A549 (cell line): Measurements from ENCODE around the gene SPTBN5. TPM values are rescaled to one million over a fixed set of nuclear protein-coding genes. Genes with fewer than 3 reads are reported as not detected.

Experiments
- ATAC-seq, 2 experiments: fragments of 200-7000 bp in 1 of 2; fragments of >200 bp in 1 of 2; cut with Nextera tagmentation in 1 of 2; cut with Tn5 transposase in 1 of 2; 3 replicates each; pipeline versions ENCODE4 v1.8.0 to v1.9.1; 2018 to 2020; ENCODE audit warnings: mild to moderate bottlenecking in 1 of 2, moderate library complexity in 1 of 2
- CTCF ChIA-PET: fragments of 300-600 bp; sonication (Branson Sonifier 250); formaldehyde crosslinking; extraction: SDS; loops from one replicate; lab custom pipeline; 2021; ENCODE audit warnings: antibody characterized with exemption, inconsistent platforms; lab: Yijun Ruan, JAX
- POLR2A ChIA-PET: fragments of 350-600 bp; formaldehyde crosslinking; extraction: SDS; loops from one replicate; lab custom pipeline; 2021; ENCODE audit warnings: antibody characterized with exemption, inconsistent platforms; lab: Yijun Ruan, JAX
- DNase-seq, 2 experiments: peaks; one replicate each; pipeline versions ENCODE4 v3.0.0 to v3.0.0-alpha.2; 2011 to 2016; ENCODE audit warnings: low read depth in 1 of 2, low spot score in 1 of 2
- FAIRE-seq: peaks from 2 replicates; lab custom pipeline; 2011; peaks lifted over from hg19 to GRCh38; lab: Jason Lieb, UNC
- H3K27ac ChIP-seq, 2 experiments: fragments of >200 bp; sonication (Bioruptor Twin); formaldehyde crosslinking; 3 replicates each; pipeline ENCODE4 v1.5.1; 2016 to 2017
- H3K4me1 ChIP-seq: fragments of >200 bp; sonication (Bioruptor Twin); formaldehyde crosslinking; 3 replicates; pipeline ENCODE4 v1.6.1; 2016
- H3K4me2 ChIP-seq: fragments of >200 bp; sonication (Bioruptor Twin); formaldehyde crosslinking; 3 replicates; pipeline ENCODE4 v1.6.1; 2016
- H3K4me3 ChIP-seq: fragments of >200 bp; sonication (Bioruptor Twin); formaldehyde crosslinking; 3 replicates; pipeline ENCODE4 v1.5.1; 2016
- H3K9me3 ChIP-seq: fragments of >200 bp; sonication (Bioruptor Twin); formaldehyde crosslinking; 3 replicates; pipeline ENCODE4 v1.6.1; 2016
- ATOH8 ChIP-seq: fragments of 250-450 bp; sonication (Bioruptor Pico); IDR thresholded peaks from 2 replicates; pipeline ENCODE4 v1.5.0; 2020; ENCODE audit warnings: low read depth, mild to moderate bottlenecking, moderate library complexity
- BHLHE40 ChIP-seq: IDR thresholded peaks from 2 replicates; pipeline ENCODE4 v1.6.1; 2012; ENCODE audit warnings: low read depth, low read length, inconsistent platforms
- CBX2 ChIP-seq: fragments of 200-600 bp; sonication (generic); IDR thresholded peaks from 2 replicates; pipeline ENCODE4 v1.6.1; 2016; ENCODE audit warnings: low read depth, mild to moderate bottlenecking, borderline replicate concordance
- CBX8 ChIP-seq: fragments of 200-600 bp; sonication (generic); IDR thresholded peaks from 2 replicates; pipeline ENCODE4 v1.6.1; 2016
- CEBPB ChIP-seq, 2 experiments: fragments of >200 bp in 1 of 2; sonication (Bioruptor Twin) in 1 of 2; formaldehyde crosslinking in 1 of 2; IDR thresholded peaks; 2 replicates each; pipeline ENCODE4 v1.6.1; 2012 to 2016
- EHF ChIP-seq: fragments of 250-450 bp; sonication (Bioruptor Pico); IDR thresholded peaks from 2 replicates; pipeline ENCODE4 v1.5.0; 2020; ENCODE audit warnings: mild to moderate bottlenecking
- EHMT2 ChIP-seq: fragments of 200-600 bp; sonication (generic); IDR thresholded peaks from 2 replicates; pipeline ENCODE4 v1.6.1; 2016; ENCODE audit warnings: antibody characterized with exemption, low read depth, mild to moderate bottlenecking, moderate library complexity
- EP300 ChIP-seq, 2 experiments: fragments of >200 bp; sonication (Bioruptor Twin); formaldehyde crosslinking; IDR thresholded peaks; 2 replicates in 1 of 2; 3 replicates in 1 of 2; pipeline ENCODE4 v1.6.1; 2016 to 2017
- ESRRA ChIP-seq: fragments of 150-350 bp; IDR thresholded peaks from 2 replicates; pipeline ENCODE4 v1.6.1; 2014; ENCODE audit warnings: mild to moderate bottlenecking, low read length, borderline replicate concordance
- HDAC2 ChIP-seq: fragments of 200-600 bp; sonication (generic); IDR thresholded peaks from 2 replicates; pipeline ENCODE4 v1.6.1; 2016
- HMGXB4 ChIP-seq: fragments of 250-450 bp; sonication (Bioruptor Pico); IDR thresholded peaks from 2 replicates; pipeline ENCODE4 v1.5.0; 2021; ENCODE audit warnings: mild to moderate bottlenecking, moderate library complexity, borderline replicate concordance
- HOXA7 ChIP-seq: fragments of 250-450 bp; sonication (Bioruptor Pico); IDR thresholded peaks from 2 replicates; pipeline ENCODE4 v1.5.0; 2020; ENCODE audit warnings: mild to moderate bottlenecking, moderate library complexity
- KDM5A ChIP-seq: fragments of 200-600 bp; sonication (generic); IDR thresholded peaks from 2 replicates; pipeline ENCODE4 v1.6.1; 2016; ENCODE audit warnings: antibody characterized with exemption, mild to moderate bottlenecking
- MAFK ChIP-seq: fragments of 450-650 bp; IDR thresholded peaks from 2 replicates; pipeline ENCODE4 v1.6.1; 2014; ENCODE audit not compliant: partially characterized antibody
- MAZ ChIP-seq: fragments of 150-350 bp; IDR thresholded peaks from 2 replicates; pipeline ENCODE4 v1.6.1; 2014; ENCODE audit warnings: antibody characterized with exemption, low read depth, low read length, borderline replicate concordance
- MYC ChIP-seq: IDR thresholded peaks from 2 replicates; pipeline ENCODE4 v1.6.1; 2012; ENCODE audit warnings: mild to moderate bottlenecking, inconsistent platforms, low read length, improper control_type of control experiment, borderline replicate concordance
- NFE2L2 ChIP-seq: fragments of 150-350 bp; conservative IDR thresholded peaks from 2 replicates; pipeline ENCODE4 v1.6.1; 2014; ENCODE audit warnings: low read length
- POLR2A ChIP-seq: IDR thresholded peaks from 2 replicates; pipeline ENCODE4 v1.6.1; 2012; ENCODE audit warnings: mild to moderate bottlenecking, low read length
- POLR2AphosphoS2 ChIP-seq: conservative IDR thresholded peaks from 2 replicates; pipeline ENCODE4 v1.6.1; 2012; ENCODE audit warnings: low read length, improper control_type of control experiment, inconsistent platforms
- RAD21 ChIP-seq, 2 experiments: fragments of >200 bp in 1 of 2; sonication (Bioruptor Twin) in 1 of 2; formaldehyde crosslinking in 1 of 2; IDR thresholded peaks in 1 of 2; conservative IDR thresholded peaks in 1 of 2; 2 replicates in 1 of 2; 3 replicates in 1 of 2; pipeline ENCODE4 v1.6.1; 2012 to 2018; ENCODE audit warnings: inconsistent platforms in 1 of 2
- RCOR1 ChIP-seq: fragments of 150-350 bp; IDR thresholded peaks from 2 replicates; pipeline ENCODE4 v1.6.1; 2014; ENCODE audit warnings: antibody characterized with exemption, low read length, low read depth
- RFX5 ChIP-seq: fragments of 450-650 bp; IDR thresholded peaks from 2 replicates; pipeline ENCODE4 v1.7.1; 2014; ENCODE audit warnings: antibody characterized with exemption, mild to moderate bottlenecking, moderate library complexity
- SMC3 ChIP-seq: fragments of >200 bp; sonication (Bioruptor Twin); formaldehyde crosslinking; IDR thresholded peaks from 3 replicates; pipeline ENCODE4 v1.6.1; 2018; ENCODE audit warnings: inconsistent platforms
- TFCP2L1 ChIP-seq: fragments of 250-450 bp; sonication (Bioruptor Pico); IDR thresholded peaks from 2 replicates; pipeline ENCODE4 v1.5.0; 2021; ENCODE audit warnings: mild to moderate bottlenecking
- ZFP36 ChIP-seq: fragments of 450-650 bp; IDR thresholded peaks from 2 replicates; pipeline ENCODE4 v1.6.1; 2014; ENCODE audit warnings: borderline replicate concordance; ENCODE audit not compliant: partially characterized antibody
- ZNF302 ChIP-seq: fragments of 250-450 bp; sonication (Bioruptor Pico); IDR thresholded peaks from 2 replicates; pipeline ENCODE4 v1.9.0; 2021; ENCODE audit warnings: inconsistent platforms, mild to moderate bottlenecking, moderate library complexity
- ZSCAN20 ChIP-seq: fragments of 250-450 bp; sonication (Bioruptor Pico); IDR thresholded peaks from 2 replicates; pipeline ENCODE4 v1.8.0; 2022; ENCODE audit warnings: mild to moderate bottlenecking, moderate library complexity
- WGBS: methylation state at CpG from one replicate; pipeline ENCODE4 v1.1.6; 2017; ENCODE audit errors: missing lambda C conversion rate; 5-methylcytosine and 5-hydroxymethylcytosine counted together
- polyA plus RNA-seq, 4 experiments: library from polyadenylated mRNA; depleted of rRNA in 3 of 4; stranded (reverse); fragments of >200 nt; fragmentation: RNase III in 1 of 4; extraction: RNeasy Plus Mini Kit Qiagen cat#74134 plus additional on column Dnase treatment in 1 of 4; gene quantifications; 2 replicates in 3 of 4; 3 replicates in 1 of 4; pipeline ENCODE4 v1.2.3, GENCODE V29; 2011 to 2017

The SPTBN5 gene
- polyA plus RNA-seq, 2 of the 4 experiments (the other 2 are of a cell fraction) = 0.05 to 0.17 TPM

- WGBS = 90% methylated on average over 4 of the region's 6 CpGs
- 0 out of 3 replicates have a peak, but pooled peaks cover 3% of the 10 kb centered on the region for H3K4me1 ChIP-seq
- no peak overlapping the region for H3K4me3 ChIP-seq
- DNase-seq (no peak), FAIRE-seq (no peak), ATAC-seq (no peak)
- TF ChIP-seq POLR2A (no peak), SMC3 (no peak), NFE2L2 (no peak), HMGXB4 (CRISPR knock-in tag) (no peak), RCOR1 (no peak), CBX8 (no peak), CEBPB (IDR thresholded peaks at IDR 0.05) (no peak), EHF (no peak), MYC (no peak), RFX5 (no peak), CBX2 (no peak), EHMT2 (no peak), HOXA7 (no peak), BHLHE40 (no peak), MAZ (no peak), ATOH8 (no peak), RAD21 (conservative IDR thresholded peaks at IDR 0.05 in 1 of 2, IDR thresholded peaks at IDR 0.05 in 1 of 2) (no peak), MAFK (no peak), ESRRA (no peak), KDM5A (no peak)
- no peak overlapping the region for H3K4me2 ChIP-seq
- H3K27ac ChIP-seq = no peak overlapping the region
- POLR2A ChIA-PET = no interaction called here
- CTCF ChIA-PET = interaction anchor here (1.0 to 3.5 kb wide), 3 partner anchors 12 to 219 kb away, joined by 3 to 16 read pairs (median 3); no protein-coding TSS in a partner anchor
- H3K9me3 ChIP-seq = no peaks in the 10 kb centered on the region
Measured at GRCh38 chr15:41822957-41823356, 70.9 kb downstream of the SPTBN5 start.

DNA sequence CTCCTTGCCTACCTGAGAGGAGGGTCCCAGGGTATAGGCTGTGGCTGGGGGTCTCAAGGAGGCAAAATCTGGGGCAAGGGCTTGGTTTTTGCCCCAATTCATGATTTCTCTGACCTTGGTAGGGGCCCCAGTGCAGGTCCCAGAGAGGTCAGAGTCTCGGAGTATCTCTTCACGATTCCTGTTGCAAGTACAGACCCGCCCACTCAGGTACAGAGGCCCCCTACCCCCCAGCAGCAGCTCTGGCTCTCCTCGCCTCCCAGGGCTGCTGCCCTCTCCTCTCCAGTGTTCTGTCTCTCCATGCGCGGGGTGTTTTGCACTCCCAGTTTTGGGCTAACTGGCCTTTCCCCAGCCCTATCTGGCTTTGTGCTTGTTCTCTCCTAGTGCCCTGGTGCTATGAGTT is 71.4 kb downstream of the SPTBN5 start:
- H3K4me3 ChIP-seq = no peak overlapping the region
- POLR2A ChIA-PET = no interaction called here
- CTCF ChIA-PET = interaction anchor here (1.5 to 3.5 kb wide), 2 partner anchors 11 to 219 kb away, joined by 3 to 16 read pairs; no protein-coding TSS in a partner anchor
- H3K4me1 ChIP-seq = 0 out of 3 replicates have a peak, but pooled peaks cover 3% of the 10 kb centered on the region
- FAIRE-seq (no peak), DNase-seq (no peak), ATAC-seq (no peak)
- no peak for TF ChIP-seq MYC
- TF ChIP-seq HDAC2 = no peak
- TF ChIP-seq EP300 (IDR thresholded peaks at IDR 0.05) = no peak
- TF ChIP-seq ZSCAN20 = no peak
- no peak for TF ChIP-seq TFCP2L1
- no peak for TF ChIP-seq RCOR1
- TF ChIP-seq POLR2AphosphoS2 = no peak
- TF ChIP-seq ZNF302 (CRISPR knock-in tag) = no peak
- no peak for TF ChIP-seq ZFP36
- TF ChIP-seq HOXA7 = no peak
- H3K27ac ChIP-seq = no peak overlapping the region
- no peaks in the 10 kb centered on the region for H3K9me3 ChIP-seq
- no peak overlapping the region for H3K4me2 ChIP-seq
- WGBS = 97% methylated on average over 6 of the region's 6 CpGs
